GM18519 (cell line): ENCODE measurements around the gene BMAL1.

Experiments used
- ATAC-seq: cut with Tn5 transposase; IDR thresholded peaks from one replicate; pipeline ENCODE4 v1.9.1; 2021; ENCODE audit warnings: mild to moderate bottlenecking, moderate library complexity; ENCODE audit not compliant: unreplicated experiment, low FRiP score

BMAL1 gene

DNA sequence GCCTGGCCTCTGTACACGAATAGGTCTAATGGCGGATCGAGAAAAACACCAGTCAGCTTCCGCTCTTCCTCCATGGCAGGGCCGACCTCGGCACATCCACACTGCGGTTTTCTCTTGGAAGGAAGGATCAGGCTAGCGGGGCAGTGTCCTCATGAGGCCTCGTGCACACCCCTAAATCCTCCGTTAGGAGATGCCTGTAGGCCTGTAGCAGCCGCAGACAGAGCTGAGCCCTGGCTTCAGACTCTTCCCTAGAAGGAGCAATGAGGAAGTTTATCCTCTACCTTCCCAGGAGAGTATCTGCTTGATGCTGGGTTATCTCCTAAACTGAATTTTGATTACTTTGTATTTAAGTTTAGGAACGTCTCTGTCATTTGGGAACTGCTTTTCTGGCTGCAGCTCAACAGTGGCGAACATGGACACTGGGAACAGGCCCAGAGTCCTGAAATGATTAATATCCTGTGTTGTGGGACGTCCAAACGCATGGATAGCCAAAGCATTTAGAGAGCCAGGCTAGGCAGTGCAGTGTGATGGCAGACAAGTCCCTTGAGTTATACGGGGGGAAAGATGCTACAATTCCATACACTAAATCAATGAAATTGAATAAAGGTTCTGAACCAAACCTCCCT is 16.5 kb upstream of the BMAL1 start:
- no peak for ATAC-seq

DNA sequence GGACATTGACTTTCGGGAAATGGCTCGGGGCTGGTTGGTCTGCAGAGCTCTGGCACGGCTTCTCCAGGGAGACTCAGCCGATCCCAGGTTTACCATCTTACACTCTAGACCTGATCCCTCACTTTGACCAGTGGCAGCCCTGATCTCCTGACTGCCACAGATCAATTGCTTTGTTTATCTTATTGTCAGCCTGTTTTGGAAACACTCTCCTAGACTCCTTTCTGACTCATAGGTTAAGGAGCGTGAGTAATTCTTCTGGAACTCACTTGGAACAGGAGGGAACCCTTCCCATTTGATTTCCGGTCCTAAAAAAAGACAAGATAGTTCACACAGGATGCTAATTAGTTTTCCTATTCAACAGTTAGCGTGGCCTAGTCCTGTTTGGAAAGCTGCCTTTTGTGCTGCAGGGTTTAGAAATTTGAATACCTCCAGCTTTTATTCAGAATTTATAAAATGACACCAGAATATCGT is 16.0 kb upstream of the BMAL1 start:
- ATAC-seq, result no peak

- ATAC-seq, result no peak
Observed at GRCh38 chr11:13262096-13262495, 15.5 kb upstream of the BMAL1 start.

GRCh38 chr11:13268791-13269190 is 8.8 kb upstream of the BMAL1 start:
- ATAC-seq, result no peak

- no peak for ATAC-seq
Observed at GRCh38 chr11:13269775-13270174, 7.8 kb upstream of the BMAL1 start.

DNA sequence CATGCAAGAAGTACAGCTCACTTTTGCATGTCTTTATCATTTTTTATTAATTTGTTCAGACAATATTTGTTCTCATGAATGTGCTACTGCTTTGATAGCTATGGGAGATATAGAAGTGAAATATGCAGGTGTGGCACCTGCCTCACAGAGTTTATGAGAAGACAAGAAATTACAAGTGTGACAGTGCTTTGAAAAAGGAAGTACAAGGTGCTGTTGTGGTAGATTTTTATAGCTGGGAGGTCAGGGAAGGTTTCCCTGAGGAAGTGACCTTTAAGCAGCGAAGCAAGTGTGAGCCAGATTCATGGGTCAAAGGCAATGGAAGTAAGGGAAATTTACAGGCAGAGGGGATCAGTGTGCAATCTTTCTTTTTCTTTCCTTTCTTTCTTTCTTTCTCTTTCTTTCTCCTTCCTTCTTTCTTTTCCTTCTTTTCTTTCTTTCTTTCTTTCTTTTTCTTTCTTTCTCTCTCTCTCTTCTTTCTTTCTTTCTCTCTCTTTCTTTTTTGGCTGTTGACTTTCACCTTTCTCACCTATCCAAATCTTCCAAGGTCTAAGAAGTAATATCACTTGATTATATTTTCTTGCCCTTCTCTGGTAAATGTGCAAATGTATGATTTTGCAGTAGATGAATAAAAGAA is 6.4 kb upstream of the BMAL1 start:
- no peak for ATAC-seq

DNA sequence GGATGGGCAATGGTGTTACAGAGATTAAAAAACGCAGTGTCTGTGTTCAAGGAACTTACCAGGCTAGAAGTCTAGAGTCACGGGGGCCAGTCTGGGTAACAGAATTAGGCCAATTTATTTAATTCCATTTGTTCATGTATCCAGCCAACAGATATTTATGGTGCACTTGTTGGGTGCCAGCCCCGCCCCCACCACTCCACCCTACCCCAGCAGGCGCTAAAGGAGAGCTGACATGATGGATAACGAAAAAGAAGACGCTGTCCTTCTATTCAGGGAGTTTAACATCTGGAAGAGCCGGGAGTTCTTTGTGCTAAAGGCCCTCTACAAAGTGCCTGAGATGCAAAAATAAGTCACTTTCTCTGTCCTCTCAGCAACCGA is 1.1 kb upstream of the BMAL1 start:
- ATAC-seq, result no peak

GRCh38 chr11:13276832-13277767 is 490 bp upstream of the BMAL1 start:
- peak; percentile 96 for ATAC-seq

DNA sequence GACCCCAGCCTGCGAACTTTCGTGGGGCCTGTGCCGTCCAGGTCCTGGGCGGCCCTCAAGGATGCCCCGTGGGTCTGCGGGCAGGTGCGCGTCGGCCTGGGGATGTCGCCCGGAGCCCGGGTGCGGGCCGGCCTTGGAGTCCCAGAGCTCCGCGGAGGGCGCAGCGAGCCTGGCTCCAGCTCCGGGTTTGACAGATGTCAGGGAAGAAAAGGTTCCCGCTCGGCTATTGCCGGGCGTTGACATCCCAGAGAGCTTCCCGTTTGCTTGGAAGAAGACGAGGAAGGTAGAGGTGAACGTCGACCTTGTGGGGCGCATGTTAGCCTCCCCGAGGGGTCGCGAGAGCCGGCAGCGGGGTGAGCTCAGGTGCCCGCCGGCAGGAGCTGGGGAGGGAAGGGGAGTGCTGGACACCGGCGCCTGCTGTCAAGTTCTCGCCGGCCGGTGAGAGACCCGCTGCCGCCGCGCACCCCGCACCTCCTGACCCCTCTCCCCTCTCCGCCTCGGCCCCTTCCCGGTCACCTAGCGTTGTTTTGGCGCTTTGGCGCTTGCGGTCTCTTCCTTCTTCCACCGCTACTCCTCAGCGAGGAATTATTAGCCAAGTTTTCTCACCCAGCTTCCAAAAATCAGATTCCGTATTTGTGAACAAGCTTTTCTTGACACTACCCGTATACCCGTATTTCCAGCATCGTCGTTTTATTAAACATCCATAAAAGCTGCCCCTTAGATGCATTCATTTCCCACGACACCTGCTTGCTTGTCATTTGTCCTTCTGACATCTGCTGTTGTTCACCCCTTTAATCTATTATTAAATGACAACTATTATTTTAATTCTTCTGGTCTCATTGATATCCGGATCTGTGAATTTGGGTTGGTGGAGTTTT is 1.3 kb downstream of the BMAL1 start:
- ATAC-seq, result no peak

GRCh38 chr11:13279487-13279834 is 1.9 kb downstream of the BMAL1 start:
- ATAC-seq, result no peak

DNA sequence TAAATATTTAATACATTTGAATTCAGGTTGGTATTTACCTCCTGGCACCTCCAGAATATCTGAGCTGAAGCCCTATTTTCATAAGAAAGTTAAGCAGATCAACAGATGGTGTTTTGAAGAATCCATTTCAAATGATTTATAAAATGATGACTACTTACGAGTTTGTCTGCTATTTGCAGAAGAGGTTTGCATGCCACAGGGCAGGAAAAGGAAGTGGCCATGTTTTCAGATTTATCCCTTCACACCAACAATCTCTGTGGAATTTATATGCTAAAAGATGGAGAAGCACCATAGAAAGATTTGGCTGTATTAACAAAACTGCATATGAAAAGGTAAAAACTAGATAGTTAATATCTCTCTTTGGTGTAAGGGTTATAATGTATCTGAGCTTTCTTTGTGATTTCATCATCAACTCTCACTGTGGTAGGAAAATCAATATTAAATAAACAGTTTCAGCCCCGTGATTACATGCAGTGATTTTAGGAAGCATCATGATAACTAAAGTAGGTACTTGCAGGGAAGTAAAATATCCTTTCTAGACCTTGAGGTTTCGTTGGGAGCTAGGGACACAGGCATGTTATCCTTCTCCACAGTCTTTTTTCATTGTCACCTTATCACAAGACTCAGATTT is 2.6 kb downstream of the BMAL1 start:
- no peak for ATAC-seq

DNA sequence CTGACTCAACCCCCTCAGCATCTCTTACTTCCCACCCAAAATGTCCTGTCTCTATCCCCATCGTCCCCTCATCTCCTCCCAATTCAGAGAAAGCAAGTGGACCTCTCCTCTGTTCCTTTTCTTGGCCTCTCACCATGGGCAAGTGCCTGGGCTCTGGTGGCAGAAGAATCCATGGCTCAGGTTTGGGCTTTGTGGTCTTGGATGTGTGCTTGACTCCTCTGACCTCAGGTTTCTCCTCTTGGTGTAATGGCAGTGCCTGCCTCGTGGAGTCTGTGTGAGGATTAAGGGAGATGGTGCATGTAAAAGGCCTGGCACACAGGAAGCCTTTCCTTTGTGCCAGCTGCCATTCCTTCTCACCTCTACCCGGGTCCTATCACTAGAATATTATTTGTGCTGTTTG is 3.2 kb downstream of the BMAL1 start:
- no peak for ATAC-seq

DNA sequence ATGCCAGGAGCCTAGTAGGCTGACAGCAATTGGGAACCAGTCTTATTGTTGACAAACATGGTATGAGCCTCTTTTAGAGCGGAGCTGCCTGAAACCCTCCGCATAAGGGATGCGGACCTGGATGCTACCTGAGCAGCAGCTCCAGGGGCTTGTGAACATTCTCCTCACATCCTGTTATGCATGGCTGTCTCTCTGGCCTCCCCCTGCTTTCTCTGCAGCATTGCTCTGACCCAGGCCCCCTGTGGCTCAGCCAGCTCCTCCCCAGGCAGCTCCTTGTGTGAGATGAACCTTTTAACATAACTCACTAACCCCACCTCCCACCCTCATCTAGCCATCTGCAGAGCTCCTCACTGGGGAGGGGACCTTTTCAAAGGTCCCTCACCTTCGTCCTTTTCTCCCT is 6.0 kb downstream of the BMAL1 start:
- no peak for ATAC-seq

- ATAC-seq, result no peak
Observed at GRCh38 chr11:13284776-13285588, 7.4 kb downstream of the BMAL1 start.

- no peak for ATAC-seq
Observed at GRCh38 chr11:13286279-13286821, 8.8 kb downstream of the BMAL1 start.

- ATAC-seq, result no peak
Observed at GRCh38 chr11:13287036-13287435, 9.4 kb downstream of the BMAL1 start.

- ATAC-seq, result no peak
Observed at GRCh38 chr11:13287681-13288080, 10.1 kb downstream of the BMAL1 start.

GRCh38 chr11:13288375-13289029 is 10.9 kb downstream of the BMAL1 start:
- no peak for ATAC-seq
